ENCODE data around the gene KDM4B.

DNA sequence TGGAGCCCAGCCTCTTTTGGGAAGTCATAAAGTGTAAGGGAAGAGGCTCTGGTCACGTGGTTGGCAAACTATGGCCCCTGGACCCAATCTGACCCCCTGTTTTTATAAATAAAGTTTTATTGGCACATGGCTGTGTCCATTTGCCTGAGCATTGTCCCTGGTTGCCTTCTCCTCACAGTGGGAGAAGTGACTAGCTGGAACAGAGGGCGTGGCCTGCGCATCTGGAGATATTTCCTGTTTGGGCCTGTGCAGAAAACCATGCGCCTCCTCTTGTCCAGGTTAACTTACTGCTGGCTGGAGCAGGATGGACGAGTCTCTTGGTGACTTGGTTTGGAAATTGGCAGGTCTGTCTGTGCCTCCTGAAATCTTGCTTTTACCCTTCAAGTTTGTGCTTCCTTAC lies 48.3 kb downstream of the KDM4B start:
- TF ChIP-seq, protein P1, sequence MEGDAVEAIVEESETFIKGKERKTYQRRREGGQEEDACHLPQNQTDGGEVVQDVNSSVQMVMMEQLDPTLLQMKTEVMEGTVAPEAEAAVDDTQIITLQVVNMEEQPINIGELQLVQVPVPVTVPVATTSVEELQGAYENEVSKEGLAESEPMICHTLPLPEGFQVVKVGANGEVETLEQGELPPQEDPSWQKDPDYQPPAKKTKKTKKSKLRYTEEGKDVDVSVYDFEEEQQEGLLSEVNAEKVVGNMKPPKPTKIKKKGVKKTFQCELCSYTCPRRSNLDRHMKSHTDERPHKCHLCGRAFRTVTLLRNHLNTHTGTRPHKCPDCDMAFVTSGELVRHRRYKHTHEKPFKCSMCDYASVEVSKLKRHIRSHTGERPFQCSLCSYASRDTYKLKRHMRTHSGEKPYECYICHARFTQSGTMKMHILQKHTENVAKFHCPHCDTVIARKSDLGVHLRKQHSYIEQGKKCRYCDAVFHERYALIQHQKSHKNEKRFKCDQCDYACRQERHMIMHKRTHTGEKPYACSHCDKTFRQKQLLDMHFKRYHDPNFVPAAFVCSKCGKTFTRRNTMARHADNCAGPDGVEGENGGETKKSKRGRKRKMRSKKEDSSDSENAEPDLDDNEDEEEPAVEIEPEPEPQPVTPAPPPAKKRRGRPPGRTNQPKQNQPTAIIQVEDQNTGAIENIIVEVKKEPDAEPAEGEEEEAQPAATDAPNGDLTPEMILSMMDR (conservative IDR thresholded peaks at IDR 0.05): no peak
- TF ChIP-seq ZFX (IDR thresholded peaks at IDR 0.05): no peak

Measured in C4-2B (cell line).